IMR-90 (cell line): ENCODE data around the gene VIPR2.

Experiments
- BHLHE40 ChIP-seq: fragments of 150-350 bp; IDR thresholded peaks from 2 replicates; pipeline ENCODE4 v1.6.1; 2016; ENCODE audit warnings: mild to moderate bottlenecking, low read depth, low read length
- CEBPB ChIP-seq: IDR thresholded peaks from 2 replicates; pipeline ENCODE4 v1.6.1; 2012; ENCODE audit warnings: low read depth, low read length, improper control_type of control experiment
- CHD1 ChIP-seq: IDR thresholded peaks from 2 replicates; pipeline ENCODE4 v1.6.1; 2012; ENCODE audit warnings: low read depth, low read length, improper control_type of control experiment
- CTCF ChIP-seq: conservative IDR thresholded peaks from 2 replicates; pipeline ENCODE4 v1.5.1; 2012; ENCODE audit warnings: mild to moderate bottlenecking, low read depth, low read length, improper control_type of control experiment
- MAFK ChIP-seq: IDR thresholded peaks from 2 replicates; pipeline ENCODE4 v1.6.1; 2012; ENCODE audit warnings: low read depth, low read length, improper control_type of control experiment
- MAZ ChIP-seq: IDR thresholded peaks from 2 replicates; pipeline ENCODE4 v1.6.1; 2012; ENCODE audit warnings: low read depth, mild to moderate bottlenecking, low read length, improper control_type of control experiment, moderate library complexity, borderline replicate concordance
- MXI1 ChIP-seq: IDR thresholded peaks from 2 replicates; pipeline ENCODE4 v1.6.1; 2012; ENCODE audit warnings: low read depth, mild to moderate bottlenecking, low read length, moderate library complexity, borderline replicate concordance
- NFE2L2 ChIP-seq: fragments of 150-350 bp; IDR thresholded peaks from 2 replicates; pipeline ENCODE4 v1.6.1; 2016; ENCODE audit warnings: low read depth, mild to moderate bottlenecking, low read length
- POLR2A ChIP-seq: IDR thresholded peaks from 2 replicates; pipeline ENCODE4 v1.6.1; 2012; ENCODE audit warnings: mild to moderate bottlenecking, low read depth, low read length
- RAD21 ChIP-seq: IDR thresholded peaks from 2 replicates; pipeline ENCODE4 v1.6.1; 2012; ENCODE audit warnings: low read length, improper control_type of control experiment
- RCOR1 ChIP-seq: IDR thresholded peaks from 2 replicates; pipeline ENCODE4 v1.6.1; 2012; ENCODE audit warnings: mild to moderate bottlenecking, low read length, improper control_type of control experiment; ENCODE audit not compliant: insufficient replicate concordance
- RFX5 ChIP-seq: IDR thresholded peaks from 2 replicates; pipeline ENCODE4 v1.8.0; 2012; ENCODE audit warnings: low read depth, mild to moderate bottlenecking, low read length, moderate library complexity
- SMC3 ChIP-seq: fragments of 150-350 bp; IDR thresholded peaks from 2 replicates; pipeline ENCODE4 v1.6.1; 2016; ENCODE audit warnings: low read depth, mild to moderate bottlenecking, antibody characterized with exemption, low read length, moderate library complexity
- USF2 ChIP-seq: fragments of 150-350 bp; IDR thresholded peaks from 2 replicates; pipeline ENCODE4 v1.6.1; 2017; ENCODE audit warnings: mild to moderate bottlenecking, antibody characterized with exemption, low read length, low read depth

GRCh38 chr7:159158125-159158887 is 13.6 kb upstream of the VIPR2 start:
- TF ChIP-seq MXI1 (no peak), POLR2A (no peak), SMC3 (no peak), CTCF (no peak), MAZ (no peak), RAD21 (no peak), CEBPB (no peak), MAFK (no peak), CHD1 (no peak), BHLHE40 (no peak), USF2 (no peak), RCOR1 (no peak), NFE2L2 (no peak), RFX5 (no peak)
